ENCODE results near the gene ANAPC4.

ANAPC4 gene

GRCh38 chr4:25377572-25378436 lies 741 bp downstream of the ANAPC4 start:
- DNase-seq: no peak

- no peak for DNase-seq
Measured at GRCh38 chr4:25378437-25378743, 1.3 kb downstream of the ANAPC4 start.

DNA sequence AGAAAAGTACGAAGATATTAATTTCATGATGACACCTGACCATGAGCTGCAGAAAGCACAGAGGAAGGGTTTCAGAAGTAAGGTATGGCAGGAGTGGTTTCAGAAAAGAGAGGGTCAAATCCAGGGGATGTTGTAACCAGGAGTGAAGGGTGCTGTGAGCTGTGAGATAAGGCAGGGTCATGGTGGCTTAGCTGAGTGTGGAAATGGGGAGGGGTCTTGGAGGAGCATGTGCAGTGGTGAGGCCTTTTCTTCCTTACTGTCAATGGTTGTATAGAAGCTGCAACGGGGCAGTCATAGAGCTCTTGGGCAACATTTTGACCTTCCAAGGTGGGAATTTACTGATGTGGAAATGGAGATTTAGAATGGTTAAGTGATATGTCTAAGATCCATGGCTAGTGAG lies 2.5 kb downstream of the ANAPC4 start:
- DNase-seq: no peak

GRCh38 chr4:25383647-25384046 lies 6.6 kb downstream of the ANAPC4 start:
- no peak for DNase-seq

GRCh38 chr4:25386926-25387325 lies 9.9 kb downstream of the ANAPC4 start:
- no peak for DNase-seq

- DNase-seq: no peak
Measured at GRCh38 chr4:25397305-25397704, 20.2 kb downstream of the ANAPC4 start.

DNA sequence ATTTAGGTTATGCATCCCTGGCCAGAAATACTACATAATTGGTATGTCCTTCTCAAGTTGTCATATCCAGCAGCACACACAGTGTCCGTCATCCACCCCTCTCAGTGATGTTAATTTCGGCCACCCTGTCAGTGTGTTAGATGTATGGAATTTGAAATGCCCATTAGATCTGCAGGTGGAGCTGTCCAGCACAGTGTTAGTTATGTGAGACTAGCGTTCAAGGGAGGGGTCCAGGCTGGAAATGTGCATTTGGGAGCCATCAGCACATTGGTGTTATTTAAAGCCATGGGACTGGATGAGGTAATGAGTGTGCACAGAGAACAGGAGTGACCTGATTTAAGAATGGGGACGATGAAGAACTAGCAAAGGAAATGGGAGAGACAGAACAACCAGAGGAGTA lies 22.4 kb downstream of the ANAPC4 start:
- no peak for DNase-seq

- DNase-seq: no peak
Measured at GRCh38 chr4:25401066-25401465, 24.0 kb downstream of the ANAPC4 start.

GRCh38 chr4:25402521-25402920 lies 25.5 kb downstream of the ANAPC4 start:
- no peak for DNase-seq

- DNase-seq: no peak
Measured at GRCh38 chr4:25403699-25404098, 26.6 kb downstream of the ANAPC4 start.

- no peak for DNase-seq
Measured at GRCh38 chr4:25405453-25405852, 28.4 kb downstream of the ANAPC4 start.

GRCh38 chr4:25406081-25406692 lies 29.1 kb downstream of the ANAPC4 start:
- DNase-seq: no peak

GRCh38 chr4:25410820-25411529 lies 33.9 kb downstream of the ANAPC4 start:
- no peak for DNase-seq

- DNase-seq: no peak
Measured at GRCh38 chr4:25413261-25413660, 36.2 kb downstream of the ANAPC4 start.

DNA sequence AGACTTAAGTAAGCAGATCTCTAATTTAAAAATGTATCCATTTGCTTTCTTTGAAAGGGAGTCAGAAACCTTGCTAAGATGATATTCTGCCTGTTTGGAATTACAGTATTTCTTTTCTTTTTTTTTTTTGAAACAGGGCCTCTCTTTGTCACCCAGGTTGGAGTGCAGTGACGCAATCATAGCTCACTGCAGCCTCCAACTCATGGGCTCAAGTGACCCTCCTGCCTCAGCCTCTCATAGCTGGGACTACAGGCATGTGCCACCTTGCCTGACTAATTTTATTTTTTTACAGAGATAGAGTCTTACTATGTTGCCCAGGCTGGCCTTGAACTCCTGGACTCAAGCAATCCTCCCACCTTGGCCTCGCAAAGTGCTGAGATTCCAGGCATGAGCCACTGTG lies 40.0 kb downstream of the ANAPC4 start:
- DNase-seq: no peak

- DNase-seq: no peak
Measured at GRCh38 chr4:25420931-25421330, 43.9 kb downstream of the ANAPC4 start.

- DNase-seq: no peak
Measured at GRCh38 chr4:25421816-25422525, 44.9 kb downstream of the ANAPC4 start.

DNA sequence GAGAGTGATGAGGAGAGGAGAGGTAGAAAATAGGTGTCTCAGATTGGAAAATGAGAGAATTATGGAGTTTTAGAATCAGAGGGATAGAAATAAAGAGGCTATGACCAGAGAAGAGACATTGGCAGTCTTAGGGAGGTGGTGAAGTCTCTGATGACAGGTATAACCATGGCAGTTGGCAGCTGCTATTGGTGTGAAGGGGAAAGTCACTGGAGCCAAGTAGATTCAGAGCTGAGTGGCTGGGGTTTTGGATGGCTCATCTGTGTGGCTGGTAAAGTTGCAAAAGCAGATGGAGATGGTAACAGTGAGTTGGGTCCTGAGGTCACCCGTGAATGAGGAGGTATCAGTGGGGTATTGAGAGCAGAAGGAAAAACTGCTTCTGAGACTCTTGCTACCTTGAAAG lies 46.5 kb downstream of the ANAPC4 start:
- no peak for DNase-seq

DNA sequence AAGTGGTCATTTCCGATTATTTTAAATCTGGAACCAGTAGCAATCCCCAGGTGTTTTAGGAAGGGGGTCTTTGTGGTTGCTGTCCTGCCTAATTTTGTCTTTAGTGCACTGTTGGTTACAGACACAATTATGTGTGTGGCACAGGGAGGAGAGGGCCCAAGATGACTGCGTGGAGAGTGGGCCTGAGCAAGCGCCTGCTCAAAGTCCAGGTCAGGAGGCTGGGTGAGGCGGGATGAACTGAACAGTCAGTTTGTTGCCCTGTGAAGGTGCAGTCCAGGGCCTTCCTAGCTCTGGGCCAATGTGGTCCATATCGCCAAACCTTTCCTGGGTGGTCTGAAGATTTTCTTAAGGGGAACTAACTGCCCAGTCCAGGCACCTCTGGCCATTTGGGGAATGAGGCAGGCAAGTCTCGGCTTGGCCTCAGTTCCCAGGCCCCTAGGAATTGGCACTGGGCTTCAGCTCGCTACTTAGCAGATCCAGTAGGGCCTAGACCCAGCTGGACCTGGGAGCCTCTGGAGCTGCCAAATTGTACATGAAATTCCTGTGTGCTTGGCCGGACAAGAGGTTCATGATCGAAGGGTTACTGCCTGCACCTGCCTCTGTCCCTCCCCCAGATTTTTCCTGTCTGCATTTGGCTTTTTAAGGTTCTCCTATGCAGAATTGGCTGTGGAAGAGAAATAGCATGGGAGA lies 47.6 kb downstream of the ANAPC4 start:
- DNase-seq: no peak

DNA sequence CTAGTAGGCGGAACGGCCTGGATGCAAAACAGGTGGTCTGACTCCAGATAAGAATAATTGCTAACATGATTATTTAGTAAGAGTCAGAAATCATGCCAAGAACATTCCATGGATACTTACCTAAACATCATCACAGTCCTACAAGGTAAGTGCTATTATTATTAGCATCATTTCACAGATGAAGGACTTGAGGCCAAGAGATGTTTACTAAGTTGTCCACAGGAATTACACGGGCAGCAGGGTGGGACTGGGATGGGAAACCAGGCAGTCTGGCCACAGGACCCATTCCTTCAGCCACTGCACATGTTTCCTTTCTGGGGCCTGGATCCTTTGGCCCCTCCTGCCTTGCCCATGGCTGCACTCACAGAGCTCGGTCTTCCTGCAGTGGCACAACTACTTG lies 48.3 kb downstream of the ANAPC4 start:
- no peak for DNase-seq

DNA sequence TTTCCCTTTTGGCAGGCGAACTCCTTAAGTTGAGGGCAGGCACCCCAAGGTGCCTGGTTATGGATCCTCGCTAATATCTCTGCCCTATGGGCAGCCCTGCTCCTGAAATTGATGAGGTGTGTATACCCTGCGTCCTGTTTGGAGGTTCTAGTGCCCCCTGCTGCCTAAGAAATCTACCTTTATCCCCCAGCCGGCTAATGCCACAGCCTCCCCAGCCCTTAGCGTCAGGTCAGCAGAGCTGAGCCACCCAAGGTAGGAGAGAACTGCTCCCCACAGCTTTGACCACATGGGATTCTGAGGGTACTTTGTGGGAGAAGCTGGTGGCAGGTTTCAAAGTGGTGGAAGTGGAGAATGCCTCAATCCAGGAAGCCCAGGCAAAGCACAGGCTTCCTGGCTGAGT lies 50.8 kb downstream of the ANAPC4 start:
- no peak for DNase-seq

GRCh38 chr4:25430630-25431029 lies 53.6 kb downstream of the ANAPC4 start:
- DNase-seq: no peak

Data from HCEC 1CT (cell line).